ENCODE results near the gene HSPB7.

- TF ChIP-seq, protein P1, sequence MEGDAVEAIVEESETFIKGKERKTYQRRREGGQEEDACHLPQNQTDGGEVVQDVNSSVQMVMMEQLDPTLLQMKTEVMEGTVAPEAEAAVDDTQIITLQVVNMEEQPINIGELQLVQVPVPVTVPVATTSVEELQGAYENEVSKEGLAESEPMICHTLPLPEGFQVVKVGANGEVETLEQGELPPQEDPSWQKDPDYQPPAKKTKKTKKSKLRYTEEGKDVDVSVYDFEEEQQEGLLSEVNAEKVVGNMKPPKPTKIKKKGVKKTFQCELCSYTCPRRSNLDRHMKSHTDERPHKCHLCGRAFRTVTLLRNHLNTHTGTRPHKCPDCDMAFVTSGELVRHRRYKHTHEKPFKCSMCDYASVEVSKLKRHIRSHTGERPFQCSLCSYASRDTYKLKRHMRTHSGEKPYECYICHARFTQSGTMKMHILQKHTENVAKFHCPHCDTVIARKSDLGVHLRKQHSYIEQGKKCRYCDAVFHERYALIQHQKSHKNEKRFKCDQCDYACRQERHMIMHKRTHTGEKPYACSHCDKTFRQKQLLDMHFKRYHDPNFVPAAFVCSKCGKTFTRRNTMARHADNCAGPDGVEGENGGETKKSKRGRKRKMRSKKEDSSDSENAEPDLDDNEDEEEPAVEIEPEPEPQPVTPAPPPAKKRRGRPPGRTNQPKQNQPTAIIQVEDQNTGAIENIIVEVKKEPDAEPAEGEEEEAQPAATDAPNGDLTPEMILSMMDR (IDR thresholded peaks at IDR 0.05; ENCODE audit: insufficient read depth, low read length, poor library complexity, severe bottlenecking) = no peak
- TF ChIP-seq EZH2phosphoT487 (conservative IDR thresholded peaks at IDR 0.05; ENCODE audit: low read length) = no peak
Measured at GRCh38 chr1:15983275-15983674, 34.6 kb downstream of the HSPB7 start.
